Measurements from ENCODE around the gene EPB41L3.

DNA sequence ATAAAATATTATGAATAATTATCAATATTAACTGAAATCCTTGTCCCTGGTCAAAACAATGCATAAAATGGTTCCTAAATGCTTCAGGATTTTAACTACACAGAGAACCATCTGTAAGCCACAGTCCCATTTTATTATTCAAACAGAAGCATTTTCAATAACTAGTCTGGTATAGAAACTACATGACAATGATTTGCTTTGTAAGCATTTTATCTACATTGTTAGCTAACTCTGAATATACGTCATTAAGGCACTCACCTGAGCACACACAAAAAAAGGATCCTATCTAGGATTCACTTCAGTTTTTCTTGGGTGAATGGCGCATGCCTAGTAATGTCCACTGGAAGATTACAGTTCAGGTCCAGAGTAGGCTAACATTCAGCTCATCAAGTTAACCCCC, 22.8 kb downstream of the EPB41L3 start:
- TF ChIP-seq, protein P1, sequence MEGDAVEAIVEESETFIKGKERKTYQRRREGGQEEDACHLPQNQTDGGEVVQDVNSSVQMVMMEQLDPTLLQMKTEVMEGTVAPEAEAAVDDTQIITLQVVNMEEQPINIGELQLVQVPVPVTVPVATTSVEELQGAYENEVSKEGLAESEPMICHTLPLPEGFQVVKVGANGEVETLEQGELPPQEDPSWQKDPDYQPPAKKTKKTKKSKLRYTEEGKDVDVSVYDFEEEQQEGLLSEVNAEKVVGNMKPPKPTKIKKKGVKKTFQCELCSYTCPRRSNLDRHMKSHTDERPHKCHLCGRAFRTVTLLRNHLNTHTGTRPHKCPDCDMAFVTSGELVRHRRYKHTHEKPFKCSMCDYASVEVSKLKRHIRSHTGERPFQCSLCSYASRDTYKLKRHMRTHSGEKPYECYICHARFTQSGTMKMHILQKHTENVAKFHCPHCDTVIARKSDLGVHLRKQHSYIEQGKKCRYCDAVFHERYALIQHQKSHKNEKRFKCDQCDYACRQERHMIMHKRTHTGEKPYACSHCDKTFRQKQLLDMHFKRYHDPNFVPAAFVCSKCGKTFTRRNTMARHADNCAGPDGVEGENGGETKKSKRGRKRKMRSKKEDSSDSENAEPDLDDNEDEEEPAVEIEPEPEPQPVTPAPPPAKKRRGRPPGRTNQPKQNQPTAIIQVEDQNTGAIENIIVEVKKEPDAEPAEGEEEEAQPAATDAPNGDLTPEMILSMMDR (IDR thresholded peaks at IDR 0.05): no peak
- no peak for TF ChIP-seq POLR2A (IDR thresholded peaks at IDR 0.05)
